Choroid plexus epithelial cell (primary cell): Measurements from ENCODE around the gene CBY1.

ENCODE experiments used
- DNase-seq: peaks from one replicate; pipeline ENCODE4 v3.0.0-alpha.2; 2010; ENCODE audit warnings: low read depth
- H3K4me3 ChIP-seq: 2 replicates; pipeline ENCODE4 v1.5.1; 2011; ENCODE audit warnings: low read depth, mild to moderate bottlenecking, control low read depth, low read length, moderate library complexity
- CTCF ChIP-seq: conservative IDR thresholded peaks from 2 replicates; pipeline ENCODE4 v1.5.1; 2011; ENCODE audit warnings: low read depth, mild to moderate bottlenecking, control low read depth, inconsistent platforms, low read length, moderate library complexity

CBY1 gene

GRCh38 chr22:38715176-38715764 is 58.8 kb downstream of the CBY1 start:
- H3K4me3 ChIP-seq: no peak overlapping the region
- TF ChIP-seq CTCF: no peak
- DNase-seq: no peak

GRCh38 chr22:38715852-38716251 is 59.4 kb downstream of the CBY1 start:
- H3K4me3 ChIP-seq: no peak overlapping the region
- no peak for TF ChIP-seq CTCF
- no peak for DNase-seq

- H3K4me3 ChIP-seq: no peak overlapping the region
- DNase-seq: no peak
- no peak for TF ChIP-seq CTCF
Observed at GRCh38 chr22:38716271-38716670, 59.8 kb downstream of the CBY1 start.

GRCh38 chr22:38716826-38717225 is 60.4 kb downstream of the CBY1 start:
- no peak for DNase-seq
- no peak for TF ChIP-seq CTCF
- H3K4me3 ChIP-seq: no peak overlapping the region

GRCh38 chr22:38717244-38717643 is 60.8 kb downstream of the CBY1 start:
- no peak for TF ChIP-seq CTCF
- no peak for DNase-seq
- H3K4me3 ChIP-seq: no peak overlapping the region

- no peak overlapping the region for H3K4me3 ChIP-seq
- peak; percentile 65 for TF ChIP-seq CTCF
- DNase-seq: peak; percentile 62
Observed at GRCh38 chr22:38718414-38718813, 62.0 kb downstream of the CBY1 start.

GRCh38 chr22:38719196-38719595 is 62.8 kb downstream of the CBY1 start:
- DNase-seq: no peak
- no peak for TF ChIP-seq CTCF

More at GRCh38 chr22:38719196-38719595, 62.8 kb downstream of the CBY1 start:
- H3K4me3 ChIP-seq: no peak overlapping the region
